COR-L47 (cell line): ENCODE data around the gene PID1.

ENCODE experiments used
- DNase-seq: peaks from one replicate; lab custom pipeline; 2025; lab: John Stamatoyannopoulos, UW

The PID1 gene

DNA sequence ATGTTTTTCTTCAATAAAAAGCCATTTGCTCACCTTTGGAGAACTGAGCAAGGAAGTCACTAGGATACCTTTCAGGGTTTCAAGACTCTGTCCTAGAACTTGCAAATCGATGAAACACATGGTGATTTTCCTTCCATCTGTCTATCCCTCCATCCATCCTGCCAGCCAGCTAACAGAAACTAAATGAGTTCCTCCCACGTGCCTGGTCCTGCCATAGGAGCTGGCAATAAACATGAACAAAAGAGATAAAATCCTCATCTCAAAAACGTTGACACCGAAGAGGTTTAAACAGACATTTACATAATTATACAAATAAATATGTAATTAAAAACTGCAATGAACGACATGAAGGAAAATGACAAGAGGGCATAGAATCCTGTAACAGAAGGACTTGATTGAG is 249.0 kb downstream of the PID1 start:
- no peak for DNase-seq

GRCh38 chr2:229009816-229010215 is 261.3 kb downstream of the PID1 start:
- DNase-seq = no peak

DNA sequence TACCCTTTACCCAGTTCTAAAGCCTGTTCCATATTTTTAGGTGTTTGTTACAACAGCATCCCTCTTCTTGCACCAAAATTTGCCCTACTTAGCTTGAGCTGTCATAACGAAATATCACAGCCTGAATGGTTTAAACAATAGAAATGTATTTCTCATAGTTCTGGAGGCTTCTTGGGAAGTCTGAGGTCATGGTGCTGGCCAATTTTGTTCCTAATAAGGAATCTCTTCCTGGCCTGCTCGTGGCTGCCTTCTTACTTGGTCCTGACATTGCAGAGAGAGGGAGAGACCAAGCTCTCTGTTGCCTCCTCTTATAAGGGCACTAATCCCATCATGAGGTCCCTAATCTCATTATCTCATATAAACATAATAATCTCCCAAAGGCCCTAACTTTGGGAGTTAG is 267.8 kb downstream of the PID1 start:
- DNase-seq = no peak

DNA sequence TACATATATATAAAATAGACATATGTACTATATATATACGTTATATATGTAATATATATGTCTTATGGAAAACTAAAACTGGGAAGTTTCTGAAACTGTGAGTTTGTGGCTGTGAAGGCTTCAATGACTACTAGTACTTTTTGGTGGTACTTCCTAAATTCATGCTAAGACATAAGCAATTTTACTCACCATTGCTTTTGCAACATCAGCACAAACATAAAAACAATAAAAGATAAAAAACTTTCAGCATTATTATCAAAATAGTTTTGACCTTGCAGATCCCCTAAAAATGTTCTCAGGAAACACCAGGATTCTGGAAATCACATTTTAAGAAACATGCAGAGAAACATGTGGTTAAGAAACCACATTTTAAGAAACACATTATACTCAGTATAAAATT is 269.9 kb downstream of the PID1 start:
- no peak for DNase-seq

DNA sequence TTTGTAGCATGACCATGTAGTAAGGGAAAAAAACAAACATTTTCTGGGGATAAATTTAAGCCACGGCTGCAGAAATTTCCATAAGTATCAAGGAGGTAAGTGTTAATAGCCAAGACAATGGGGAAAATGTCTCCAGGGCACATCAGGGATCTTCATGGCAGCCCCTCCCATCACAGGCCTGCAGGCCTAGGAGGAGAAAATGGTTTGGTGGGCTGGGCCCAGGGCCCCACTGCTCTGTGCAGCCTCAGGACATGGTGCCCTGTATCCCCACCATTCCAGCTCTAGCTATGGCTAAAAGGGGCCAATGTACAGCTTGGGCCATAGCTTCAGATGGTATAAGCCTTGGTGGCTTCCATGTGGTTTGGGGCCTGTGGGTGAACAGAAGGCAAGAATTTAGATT is 271.8 kb downstream of the PID1 start:
- no peak for DNase-seq

DNA sequence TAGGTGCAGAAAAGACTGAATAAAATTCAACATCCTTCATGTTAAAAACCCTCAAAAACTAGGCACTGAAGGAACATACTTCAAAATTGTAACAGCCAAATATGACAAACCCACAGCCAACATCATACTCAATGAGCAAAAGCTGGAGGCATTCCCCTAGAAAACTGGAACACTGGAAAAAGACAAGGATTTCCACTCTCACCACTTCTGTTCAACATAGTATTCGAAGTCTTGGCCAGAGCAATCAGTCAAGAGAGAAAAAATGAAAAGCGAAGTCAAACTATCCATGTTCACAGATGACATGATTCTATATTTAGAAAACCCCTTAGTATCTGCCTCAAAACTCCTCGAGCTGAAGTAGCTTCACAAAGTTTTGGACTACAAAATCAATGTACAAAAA is 282.3 kb downstream of the PID1 start:
- no peak for DNase-seq

DNA sequence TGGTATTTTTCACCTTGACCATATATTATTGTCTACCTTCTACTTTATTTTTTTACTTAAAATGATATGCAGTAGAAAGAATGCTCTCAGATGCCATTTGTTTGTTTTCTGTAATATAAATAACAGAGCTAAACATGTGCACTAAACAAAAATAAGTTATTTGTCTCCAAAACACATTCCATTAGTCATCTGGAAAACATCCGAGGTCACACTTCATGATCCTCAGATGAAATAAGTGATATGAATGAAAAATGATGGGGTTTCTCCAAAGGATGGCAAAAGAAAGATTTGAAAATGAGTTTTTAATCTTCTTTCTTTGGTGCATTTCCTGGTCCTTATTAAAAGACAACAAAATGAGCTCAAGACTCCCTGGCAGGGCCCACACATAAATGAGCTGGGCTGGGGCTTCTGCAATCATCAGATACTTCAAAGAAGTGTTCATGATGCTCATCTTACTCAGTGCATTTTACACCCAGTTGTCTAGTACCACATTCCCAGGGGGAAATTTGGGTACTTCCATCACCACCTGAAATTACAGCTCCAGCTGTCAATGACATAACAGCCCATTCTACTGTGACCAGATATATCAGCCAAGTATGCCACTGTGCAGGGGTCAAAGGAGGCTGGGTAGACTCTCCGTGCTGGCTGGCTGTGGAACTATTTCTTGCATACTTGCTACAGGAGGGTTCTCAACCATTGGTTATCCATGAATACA is 283.5 kb downstream of the PID1 start:
- no peak for DNase-seq

GRCh38 chr2:228986961-228987360 is 284.1 kb downstream of the PID1 start:
- no peak for DNase-seq

GRCh38 chr2:228983700-228984099 is 287.4 kb downstream of the PID1 start:
- no peak for DNase-seq

DNA sequence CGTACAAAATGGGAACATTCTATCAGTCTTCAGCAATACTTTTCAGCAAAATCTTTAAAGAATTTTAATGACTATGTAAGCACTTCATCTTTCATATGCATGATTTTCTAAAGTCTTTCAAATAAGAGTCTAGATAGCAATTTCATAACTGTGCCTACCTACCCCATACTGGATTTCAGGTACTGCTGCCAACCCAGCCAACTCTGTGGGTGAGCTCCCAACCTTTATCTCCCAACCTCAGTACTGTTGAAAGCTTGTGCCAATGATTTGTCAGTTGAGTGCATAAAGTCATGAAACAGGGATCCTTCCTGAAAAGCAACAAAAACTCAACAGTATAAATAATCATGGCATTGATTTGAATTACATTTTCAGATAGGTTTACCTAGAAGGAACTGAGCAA is 296.9 kb downstream of the PID1 start:
- DNase-seq = no peak
